Endothelial cell of umbilical vein (primary cell): ENCODE data around the gene ARHGEF40.
A peak's percentile ranks its signal among the peaks of the same experiment; 100 is the strongest.

ENCODE experiments used
- EZH2 ChIP-seq: IDR thresholded peaks from 2 replicates; pipeline ENCODE4 v1.6.1; 2012; ENCODE audit warnings: borderline replicate concordance, low read depth, mild to moderate bottlenecking, moderate library complexity, low read length, inconsistent platforms; ENCODE audit not compliant: severe bottlenecking
- GATA2 ChIP-seq: IDR thresholded peaks from 2 replicates; pipeline ENCODE4 v1.7.0; 2011; ENCODE audit warnings: low read depth, mild to moderate bottlenecking, moderate library complexity, mixed read lengths, low read length; ENCODE audit not compliant: insufficient read length, insufficient read depth
- JUN ChIP-seq: IDR thresholded peaks from 2 replicates; pipeline ENCODE4 v1.6.1; 2011; ENCODE audit warnings: borderline replicate concordance, low read depth; ENCODE audit not compliant: insufficient read length, insufficient read depth
- MYC ChIP-seq: IDR thresholded peaks from one replicate; pipeline ENCODE4 v1.6.1; 2011; ENCODE audit warnings: mild to moderate bottlenecking, low read depth, low read length
- POLR2A ChIP-seq: IDR thresholded peaks from 2 replicates; pipeline ENCODE4 v1.6.1; 2012; ENCODE audit warnings: low read depth, mild to moderate bottlenecking, control low read depth, low read length
- POLR2AphosphoS5 ChIP-seq: IDR thresholded peaks from 2 replicates; pipeline ENCODE4 v1.6.1; 2012; ENCODE audit warnings: low read depth, mild to moderate bottlenecking, control low read depth, low read length, moderate library complexity; ENCODE audit not compliant: insufficient read depth
- TF ChIP-seq, protein P1 (sequence below), 2 donors: IDR thresholded peaks; 1 replicate in 1 of 2; 2 replicates in 1 of 2; pipeline ENCODE4 v1.5.1; 2011; ENCODE audit warnings: low read length in 2 of 2, mild to moderate bottlenecking in 2 of 2, moderate library complexity in 2 of 2, control low read depth in 1 of 2, inconsistent platforms in 1 of 2, low read depth in 1 of 2; ENCODE audit not compliant: insufficient read depth in 1 of 2; ENCODE audit errors: extremely low read depth in 1 of 2
- TF ChIP-seq, protein P2 (sequence below): IDR thresholded peaks from 2 replicates; pipeline ENCODE4 v1.6.1; 2011; ENCODE audit not compliant: insufficient read depth, insufficient read length

DNA sequence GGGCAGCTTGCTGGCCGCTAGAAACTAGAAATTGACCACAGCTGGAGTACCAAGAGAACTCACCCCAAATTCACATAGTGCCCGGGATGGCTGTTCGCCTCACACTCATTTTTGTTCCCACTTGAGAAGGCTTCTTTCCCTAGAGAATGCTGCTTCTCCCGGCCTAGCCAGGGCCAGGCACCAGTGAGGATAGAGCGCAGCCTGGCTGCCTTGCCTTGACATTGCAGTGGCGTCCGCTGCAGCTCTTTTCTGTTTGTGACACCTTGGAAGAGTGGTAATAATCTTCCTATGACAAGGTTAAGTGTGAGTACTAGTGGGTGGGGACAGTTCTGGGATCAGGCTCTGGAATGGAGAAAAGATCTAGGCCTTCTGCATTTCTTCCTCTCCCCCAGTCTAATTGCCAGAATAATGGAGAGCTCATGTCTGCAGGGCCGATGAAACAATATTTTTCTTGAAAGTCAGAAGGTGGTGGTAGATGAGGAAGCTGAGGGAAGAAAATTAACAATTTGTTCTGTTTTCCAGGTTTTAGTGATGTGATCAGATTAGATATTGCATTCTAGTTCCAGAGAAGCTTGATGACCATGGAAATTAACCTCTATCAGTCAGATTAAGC lies 34.5 kb downstream of the ARHGEF40 start:
- TF ChIP-seq, protein P1, sequence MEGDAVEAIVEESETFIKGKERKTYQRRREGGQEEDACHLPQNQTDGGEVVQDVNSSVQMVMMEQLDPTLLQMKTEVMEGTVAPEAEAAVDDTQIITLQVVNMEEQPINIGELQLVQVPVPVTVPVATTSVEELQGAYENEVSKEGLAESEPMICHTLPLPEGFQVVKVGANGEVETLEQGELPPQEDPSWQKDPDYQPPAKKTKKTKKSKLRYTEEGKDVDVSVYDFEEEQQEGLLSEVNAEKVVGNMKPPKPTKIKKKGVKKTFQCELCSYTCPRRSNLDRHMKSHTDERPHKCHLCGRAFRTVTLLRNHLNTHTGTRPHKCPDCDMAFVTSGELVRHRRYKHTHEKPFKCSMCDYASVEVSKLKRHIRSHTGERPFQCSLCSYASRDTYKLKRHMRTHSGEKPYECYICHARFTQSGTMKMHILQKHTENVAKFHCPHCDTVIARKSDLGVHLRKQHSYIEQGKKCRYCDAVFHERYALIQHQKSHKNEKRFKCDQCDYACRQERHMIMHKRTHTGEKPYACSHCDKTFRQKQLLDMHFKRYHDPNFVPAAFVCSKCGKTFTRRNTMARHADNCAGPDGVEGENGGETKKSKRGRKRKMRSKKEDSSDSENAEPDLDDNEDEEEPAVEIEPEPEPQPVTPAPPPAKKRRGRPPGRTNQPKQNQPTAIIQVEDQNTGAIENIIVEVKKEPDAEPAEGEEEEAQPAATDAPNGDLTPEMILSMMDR (IDR thresholded peaks at IDR 0.05; ENCODE audit: extremely low read depth in 1 of 2, insufficient read depth in 1 of 2, low read depth in 1 of 2, low read length in 2 of 2): peak; percentile 86 to 92
- TF ChIP-seq EZH2 (no peak), MYC (no peak), POLR2AphosphoS5 (no peak), POLR2A (no peak), JUN (no peak), GATA2 (no peak)
- TF ChIP-seq, protein P2, sequence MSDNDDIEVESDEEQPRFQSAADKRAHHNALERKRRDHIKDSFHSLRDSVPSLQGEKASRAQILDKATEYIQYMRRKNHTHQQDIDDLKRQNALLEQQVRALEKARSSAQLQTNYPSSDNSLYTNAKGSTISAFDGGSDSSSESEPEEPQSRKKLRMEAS: no peak
